H9 (cell line): ENCODE data around the gene HIPK4. TPM values are rescaled to one million over a fixed set of nuclear protein-coding genes. Genes with fewer than 3 reads are reported as not detected.

Source experiments
- DNase-seq: peaks from one replicate; pipeline ENCODE4 v3.0.0-alpha.2; 2017
- H2AFZ ChIP-seq: one replicate; pipeline ENCODE4 v1.6.1; 2013; ENCODE audit warnings: mild to moderate bottlenecking, low read length, control low read depth, moderate library complexity
- H2AK5ac ChIP-seq: 2 replicates; pipeline ENCODE4 v1.6.1; 2013; ENCODE audit warnings: low read length, control low read depth, mixed read lengths; ENCODE audit not compliant: insufficient read length
- H2BK120ac ChIP-seq: one replicate; pipeline ENCODE4 v1.6.1; 2013; ENCODE audit warnings: low read depth, mild to moderate bottlenecking, low read length, control low read depth, inconsistent platforms; ENCODE audit not compliant: poor library complexity, severe bottlenecking
- H2BK12ac ChIP-seq: 2 replicates; pipeline ENCODE4 v1.6.1; 2013; ENCODE audit warnings: low read length, control low read depth, mixed read lengths, low read depth; ENCODE audit not compliant: insufficient read length
- H2BK15ac ChIP-seq: 2 replicates; pipeline ENCODE4 v1.6.1; 2013; ENCODE audit warnings: low read depth, low read length, control low read depth
- H2BK20ac ChIP-seq: one replicate; pipeline ENCODE4 v1.6.1; 2013; ENCODE audit warnings: low read depth, mild to moderate bottlenecking, low read length, control low read depth, inconsistent platforms; ENCODE audit not compliant: poor library complexity, severe bottlenecking
- H2BK5ac ChIP-seq: 2 replicates; pipeline ENCODE4 v1.6.1; 2013; ENCODE audit warnings: low read length, control low read depth, mixed read lengths; ENCODE audit not compliant: insufficient read length
- H3K14ac ChIP-seq: 2 replicates; pipeline ENCODE4 v1.6.1; 2013; ENCODE audit warnings: low read length, control low read depth; ENCODE audit not compliant: insufficient read depth
- H3K18ac ChIP-seq: 2 replicates; pipeline ENCODE4 v1.6.1; 2013; ENCODE audit warnings: low read depth, mild to moderate bottlenecking, mixed read lengths, low read length, control low read depth; ENCODE audit not compliant: insufficient read length
- H3K23ac ChIP-seq: 2 replicates; pipeline ENCODE4 v1.6.1; 2013; ENCODE audit warnings: low read length, control low read depth, mixed read lengths, low read depth; ENCODE audit not compliant: insufficient read length
- H3K23me2 ChIP-seq: 2 replicates; pipeline ENCODE4 v1.6.1; 2013; ENCODE audit warnings: low read depth, mild to moderate bottlenecking, mixed read lengths, low read length, control low read depth; ENCODE audit not compliant: insufficient read length, poor library complexity, severe bottlenecking
- H3K27ac ChIP-seq: 2 replicates; pipeline ENCODE4 v1.5.1; 2013; ENCODE audit warnings: low read length, control low read depth, mixed read lengths, low read depth; ENCODE audit not compliant: insufficient read length
- H3K27me3 ChIP-seq: 2 replicates; pipeline ENCODE4 v1.6.1; 2013; ENCODE audit warnings: low read length, control low read depth, inconsistent platforms; ENCODE audit not compliant: insufficient read depth
- H3K4ac ChIP-seq: 2 replicates; pipeline ENCODE4 v1.6.1; 2013; ENCODE audit warnings: low read depth, mild to moderate bottlenecking, control low read depth, inconsistent platforms, low read length, moderate library complexity
- H3K4me1 ChIP-seq: 2 replicates; pipeline ENCODE4 v1.6.1; 2013; ENCODE audit warnings: low read length, control low read depth, inconsistent platforms; ENCODE audit not compliant: insufficient read depth
- H3K4me2 ChIP-seq: 2 replicates; pipeline ENCODE4 v1.6.1; 2013; ENCODE audit warnings: low read length, control low read depth, mixed read lengths; ENCODE audit not compliant: insufficient read length, insufficient read depth
- H3K56ac ChIP-seq: 2 replicates; pipeline ENCODE4 v1.6.1; 2013; ENCODE audit warnings: low read depth, mild to moderate bottlenecking, mixed read lengths, low read length, control low read depth; ENCODE audit not compliant: insufficient read length
- H3K79me1 ChIP-seq: 2 replicates; pipeline ENCODE4 v1.6.1; 2013; ENCODE audit warnings: low read depth, mild to moderate bottlenecking, moderate library complexity, low read length, control low read depth, inconsistent platforms; ENCODE audit not compliant: insufficient read depth, poor library complexity, severe bottlenecking
- H3K79me2 ChIP-seq: 2 replicates; pipeline ENCODE4 v1.6.1; 2013; ENCODE audit warnings: low read length, control low read depth, inconsistent platforms; ENCODE audit not compliant: insufficient read depth
- H3K9ac ChIP-seq: 2 replicates; pipeline ENCODE4 v1.6.1; 2013; ENCODE audit warnings: low read length, control low read depth, mixed read lengths; ENCODE audit not compliant: insufficient read length; ENCODE audit errors: extremely low read depth
- H3K9me3 ChIP-seq: one replicate; pipeline ENCODE4 v1.6.1; 2013; ENCODE audit warnings: low read depth, low read length, inconsistent platforms; ENCODE audit not compliant: control insufficient read depth
- H3T11ph ChIP-seq: one replicate; pipeline ENCODE4 v1.6.1; 2013; ENCODE audit warnings: mild to moderate bottlenecking, low read length, control low read depth, inconsistent platforms
- H4K20me1 ChIP-seq: one replicate; pipeline ENCODE4 v1.6.1; 2013; ENCODE audit not compliant: control insufficient read depth, insufficient read length, insufficient read depth
- H4K5ac ChIP-seq: 2 replicates; pipeline ENCODE4 v1.6.1; 2013; ENCODE audit warnings: low read depth, mild to moderate bottlenecking, mixed read lengths, low read length, control low read depth; ENCODE audit not compliant: insufficient read length
- H4K8ac ChIP-seq: replicated peaks from 2 replicates; pipeline ENCODE4 v1.6.1; 2013; ENCODE audit warnings: low read length, control low read depth, mixed read lengths, low read depth; ENCODE audit not compliant: insufficient read length
- H4K91ac ChIP-seq: 2 replicates; pipeline ENCODE4 v1.6.1; 2013; ENCODE audit warnings: low read depth, mild to moderate bottlenecking, moderate library complexity, mixed read lengths, low read length, control low read depth; ENCODE audit not compliant: insufficient read length
- H3K27ac Mint-ChIP-seq, 3 experiments: 2 replicates in 2 of 3; 3 replicates in 1 of 3; pipeline ENCODE4 v1.8.0; 2020 to 2021; ENCODE audit warnings: mixed read lengths in 3 of 3, mild to moderate bottlenecking in 1 of 3, moderate library complexity in 1 of 3
- H3K27me3 Mint-ChIP-seq: 2 replicates; pipeline ENCODE4 v1.8.0; 2021; ENCODE audit warnings: low read depth, mild to moderate bottlenecking, moderate library complexity, mixed read lengths
- H3K36me3 Mint-ChIP-seq, 3 experiments: 2 replicates in 2 of 3; 3 replicates in 1 of 3; pipeline ENCODE4 v1.8.0; 2020 to 2021; ENCODE audit warnings: low read depth in 3 of 3, mixed read lengths in 3 of 3; ENCODE audit not compliant: insufficient read depth in 1 of 3
- H3K4me1 Mint-ChIP-seq, 2 experiments: 2 replicates each; pipeline ENCODE4 v1.8.0; 2020; ENCODE audit warnings: mixed read lengths in 2 of 2
- H3K4me3 Mint-ChIP-seq, 2 experiments: 2 replicates in 1 of 2; 3 replicates in 1 of 2; pipeline ENCODE4 v1.8.0; 2020 to 2021; ENCODE audit warnings: mild to moderate bottlenecking in 2 of 2, mixed read lengths in 2 of 2, moderate library complexity in 1 of 2
- H3K9me3 Mint-ChIP-seq, 2 experiments: 2 replicates in 1 of 2; 3 replicates in 1 of 2; pipeline ENCODE4 v1.8.0; 2020; ENCODE audit warnings: mild to moderate bottlenecking in 2 of 2, mixed read lengths in 2 of 2, moderate library complexity in 1 of 2
- WGBS: extraction: QIAGEN DNeasy Blood & Tissue Kit; methylation state at CpG from one replicate; pipeline ENCODE4 v1.1.7; 2013; ENCODE audit warnings: missing lambda C conversion rate, low lambda C conversion rate, mixed read lengths; ENCODE audit not compliant: insufficient read length; ENCODE audit errors: extremely low coverage; 5-methylcytosine and 5-hydroxymethylcytosine counted together
- total RNA-seq: library from RNA; stranded (reverse); gene quantifications from 2 replicates; pipeline ENCODE4 v1.2.1, GENCODE V29; 2021
- TF ChIP-seq, protein P1 (sequence below): fragments of 200-600 bp; sonication (generic); conservative IDR thresholded peaks from 3 replicates; pipeline ENCODE4 v1.8.0; 2021; ENCODE audit warnings: antibody characterized with exemption, mild to moderate bottlenecking

The HIPK4 gene
- total RNA-seq, 1 experiment from 2014 or later = 0.15 TPM

DNA sequence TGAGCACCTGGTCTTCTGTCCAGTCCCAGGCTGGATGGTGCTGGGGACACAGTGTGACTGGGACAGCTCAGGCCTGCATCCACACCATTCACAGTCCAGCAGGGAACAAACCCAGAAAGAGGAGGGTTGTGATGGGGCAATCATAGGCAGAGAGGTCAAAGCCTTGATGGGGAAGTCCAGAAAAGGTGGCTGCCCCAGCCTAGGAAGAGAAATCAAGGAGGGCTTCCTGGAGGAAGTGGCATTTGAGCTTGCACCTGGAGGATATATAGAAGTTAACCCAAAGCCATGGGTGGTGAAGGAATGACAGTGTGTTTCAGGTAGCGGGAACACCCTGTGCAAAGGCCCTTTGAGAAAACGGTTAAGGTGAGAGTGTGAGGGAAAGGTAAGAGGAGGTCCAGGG, 25.8 kb upstream of the HIPK4 start:
- Histone ChIP-seq H2AK5ac (no peak overlapping the region), H2BK5ac (no peak overlapping the region), H3K27me3 (no peaks in the 10 kb centered on the region), H3K23ac (no peak overlapping the region), H3K27ac (no peak overlapping the region), H3K4me2 (no peak overlapping the region), H3K23me2 (no peaks in the 10 kb centered on the region), H2BK12ac (no peak overlapping the region), H3T11ph (no peak overlapping the region), H4K91ac (no peak overlapping the region), H3K4ac (no peak overlapping the region), H3K4me1 (0 out of 2 replicates have a peak, but pooled peaks cover 3% of the 10 kb centered on the region), H2BK120ac (no peak overlapping the region), H3K79me2 (no peaks in the 10 kb centered on the region), H3K56ac (no peak overlapping the region), H2AFZ (no peak overlapping the region), H4K5ac (no peak overlapping the region), H2BK20ac (no peak overlapping the region), H4K8ac (no peak overlapping the region), H3K79me1 (no peaks in the 10 kb centered on the region), H3K9ac (no peak overlapping the region), H3K18ac (no peak overlapping the region), H3K9me3 (no peaks in the 10 kb centered on the region), H4K20me1 (no peaks in the 10 kb centered on the region), H3K14ac (no peak overlapping the region), H2BK15ac (no peak overlapping the region)
- Mint-ChIP-seq H3K36me3 (no peaks in the 10 kb centered on the region), H3K4me1 (peaks cover 21 to 44% of the 10 kb centered on the region in 2 experiments), H3K4me3 (no peak overlapping the region; a peak in 1 of 5 replicates), H3K27ac (peak overlapping the region in 1 of 3 experiments; percentile 34; a peak in 2 of 7 replicates), H3K27me3 (peaks cover 7% of the 10 kb centered on the region), H3K9me3 (peaks cover 0 to 3% of the 10 kb centered on the region in 2 experiments; a peak in 1 of 5 replicates)
- no CpG with 5 or more reads among the region's 2 CpGs for WGBS
- TF ChIP-seq, protein P1, sequence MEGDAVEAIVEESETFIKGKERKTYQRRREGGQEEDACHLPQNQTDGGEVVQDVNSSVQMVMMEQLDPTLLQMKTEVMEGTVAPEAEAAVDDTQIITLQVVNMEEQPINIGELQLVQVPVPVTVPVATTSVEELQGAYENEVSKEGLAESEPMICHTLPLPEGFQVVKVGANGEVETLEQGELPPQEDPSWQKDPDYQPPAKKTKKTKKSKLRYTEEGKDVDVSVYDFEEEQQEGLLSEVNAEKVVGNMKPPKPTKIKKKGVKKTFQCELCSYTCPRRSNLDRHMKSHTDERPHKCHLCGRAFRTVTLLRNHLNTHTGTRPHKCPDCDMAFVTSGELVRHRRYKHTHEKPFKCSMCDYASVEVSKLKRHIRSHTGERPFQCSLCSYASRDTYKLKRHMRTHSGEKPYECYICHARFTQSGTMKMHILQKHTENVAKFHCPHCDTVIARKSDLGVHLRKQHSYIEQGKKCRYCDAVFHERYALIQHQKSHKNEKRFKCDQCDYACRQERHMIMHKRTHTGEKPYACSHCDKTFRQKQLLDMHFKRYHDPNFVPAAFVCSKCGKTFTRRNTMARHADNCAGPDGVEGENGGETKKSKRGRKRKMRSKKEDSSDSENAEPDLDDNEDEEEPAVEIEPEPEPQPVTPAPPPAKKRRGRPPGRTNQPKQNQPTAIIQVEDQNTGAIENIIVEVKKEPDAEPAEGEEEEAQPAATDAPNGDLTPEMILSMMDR = no peak
- DNase-seq = no peak
